COR-L47 (cell line): ENCODE measurements around the gene SLC22A3.
"Not testable (repeated sequence)": the region's sequence is repeated elsewhere in the genome, so short reads cannot be mapped to it uniquely, and the experiment has no call there.

Experiments
- DNase-seq: peaks from one replicate; lab custom pipeline; 2025; lab: John Stamatoyannopoulos, UW

The SLC22A3 gene

GRCh38 chr6:160348223-160349019 lies at the start of gene SLC22A3:
SLC22A3 (plus strand) TSS chr6:160348378; CDS start chr6:160348420, 42 bp downstream.
- DNase-seq, result no peak

- DNase-seq, result no peak
These were observed 48.6 kb upstream of the SLC22A3 start for GRCh38 chr6:160299559-160299958.

- DNase-seq, result no peak
These were observed 48.0 kb upstream of the SLC22A3 start for GRCh38 chr6:160300076-160300695.

GRCh38 chr6:160301339-160301738 lies 46.8 kb upstream of the SLC22A3 start:
- DNase-seq, result no peak

GRCh38 chr6:160302431-160303082 lies 45.6 kb upstream of the SLC22A3 start:
- not testable (repeated sequence) for DNase-seq

GRCh38 chr6:160303806-160304205 lies 44.4 kb upstream of the SLC22A3 start:
- no peak for DNase-seq

GRCh38 chr6:160305926-160306713 lies 42.1 kb upstream of the SLC22A3 start:
- DNase-seq, result no peak

GRCh38 chr6:160309718-160310117 lies 38.5 kb upstream of the SLC22A3 start:
- no peak for DNase-seq

- no peak for DNase-seq
These were observed 35.3 kb upstream of the SLC22A3 start for GRCh38 chr6:160312900-160313299.

GRCh38 chr6:160315310-160315709 lies 32.9 kb upstream of the SLC22A3 start:
- DNase-seq, result no peak

- DNase-seq, result no peak
These were observed 31.9 kb upstream of the SLC22A3 start for GRCh38 chr6:160316261-160316660.

- DNase-seq, result no peak
These were observed 28.9 kb upstream of the SLC22A3 start for GRCh38 chr6:160319246-160319645.

- DNase-seq, result no peak
These were observed 26.3 kb upstream of the SLC22A3 start for GRCh38 chr6:160321729-160322505.

GRCh38 chr6:160327981-160328380 lies 20.2 kb upstream of the SLC22A3 start:
- DNase-seq, result no peak

- DNase-seq, result no peak
These were observed 19.7 kb upstream of the SLC22A3 start for GRCh38 chr6:160328447-160328846.

GRCh38 chr6:160329188-160329587 lies 19.0 kb upstream of the SLC22A3 start:
- no peak for DNase-seq

GRCh38 chr6:160330619-160331018 lies 17.6 kb upstream of the SLC22A3 start:
- no peak for DNase-seq

- DNase-seq, result no peak
These were observed 17.0 kb upstream of the SLC22A3 start for GRCh38 chr6:160331204-160331603.

- no peak for DNase-seq
These were observed 16.4 kb upstream of the SLC22A3 start for GRCh38 chr6:160331753-160332152.

- DNase-seq, result no peak
These were observed 15.1 kb upstream of the SLC22A3 start for GRCh38 chr6:160333101-160333500.

GRCh38 chr6:160333841-160334240 lies 14.3 kb upstream of the SLC22A3 start:
- DNase-seq, result no peak
